ENCODE data around the gene PTTG1.

- TF ChIP-seq GATA2 (IDR thresholded peaks at IDR 0.05; ENCODE audit: low read depth, low read length) (peak; percentile 74), GATA3 (IDR thresholded peaks at IDR 0.05; ENCODE audit: low read depth, low read length) (no peak)
Observed at GRCh38 chr5:160399402-160400353, 22.0 kb upstream of the PTTG1 start, which contains the start of gene FAM200C.
